ENCODE results near the gene TERF2IP. TPM values are rescaled to one million over a fixed set of nuclear protein-coding genes. Genes with fewer than 3 reads are reported as not detected.

The TERF2IP gene
- polyA plus RNA-seq, 3 donors = 39.7 to 64.1 (median 47.9) TPM

DNA sequence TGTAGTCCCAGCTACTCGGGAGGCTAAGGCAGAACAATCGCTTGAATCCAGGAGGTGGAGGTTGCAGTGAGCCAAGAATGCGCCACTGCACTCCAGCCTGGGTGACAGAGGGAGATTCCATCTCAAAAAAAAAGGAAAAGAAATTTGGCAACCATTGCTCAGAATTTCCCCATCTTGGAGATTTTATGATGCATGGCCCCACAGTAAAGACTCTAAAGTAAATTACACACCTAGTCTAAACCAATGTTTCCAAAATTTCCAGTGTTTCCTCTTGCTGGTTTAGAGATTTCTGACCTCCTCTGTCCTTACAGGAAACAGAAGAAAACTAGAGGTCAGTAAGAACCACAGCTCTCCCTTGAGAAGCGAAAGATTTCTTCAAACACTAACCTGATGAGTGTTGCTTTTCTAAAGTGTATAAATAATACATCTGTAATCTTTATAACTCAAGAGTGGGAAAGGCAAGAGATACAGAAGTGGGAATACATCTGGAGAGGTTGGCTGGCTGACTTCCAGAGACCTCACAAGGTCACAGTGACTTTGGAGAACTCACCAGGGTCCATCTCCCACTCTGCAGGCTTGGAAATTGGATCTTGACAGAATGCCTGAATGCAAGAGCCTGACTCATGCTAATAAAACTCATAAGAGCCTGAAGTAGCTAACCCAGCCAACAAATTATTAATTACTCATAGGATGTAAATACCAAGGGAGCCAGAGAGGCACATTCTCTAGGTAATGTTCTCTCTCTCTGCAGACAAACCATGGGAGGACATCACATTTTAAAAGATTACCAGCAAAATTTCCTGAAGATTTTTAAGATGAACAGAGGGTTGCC, 33.3 kb upstream of the TERF2IP start:
- peaks cover 0 to 1% (median 0%) of the 10 kb centered on the region in 3 donors for H3K27me3 Mint-ChIP-seq (ENCODE audit: low read depth in 3 of 3)
- H3K4me3 ChIP-seq (replicated peaks in 1 of 3; ENCODE audit: low read depth in 2 of 3, low read length in 3 of 3) = no peak overlapping the region
- H3K36me3 Mint-ChIP-seq = peaks cover 65 to 95% of the 10 kb centered on the region in 2 donors
- H3K79me2 ChIP-seq (ENCODE audit: insufficient read depth, low read length) = no peaks in the 10 kb centered on the region
- no peaks in the 10 kb centered on the region for H3K9me3 Mint-ChIP-seq
- TF ChIP-seq, protein P1, sequence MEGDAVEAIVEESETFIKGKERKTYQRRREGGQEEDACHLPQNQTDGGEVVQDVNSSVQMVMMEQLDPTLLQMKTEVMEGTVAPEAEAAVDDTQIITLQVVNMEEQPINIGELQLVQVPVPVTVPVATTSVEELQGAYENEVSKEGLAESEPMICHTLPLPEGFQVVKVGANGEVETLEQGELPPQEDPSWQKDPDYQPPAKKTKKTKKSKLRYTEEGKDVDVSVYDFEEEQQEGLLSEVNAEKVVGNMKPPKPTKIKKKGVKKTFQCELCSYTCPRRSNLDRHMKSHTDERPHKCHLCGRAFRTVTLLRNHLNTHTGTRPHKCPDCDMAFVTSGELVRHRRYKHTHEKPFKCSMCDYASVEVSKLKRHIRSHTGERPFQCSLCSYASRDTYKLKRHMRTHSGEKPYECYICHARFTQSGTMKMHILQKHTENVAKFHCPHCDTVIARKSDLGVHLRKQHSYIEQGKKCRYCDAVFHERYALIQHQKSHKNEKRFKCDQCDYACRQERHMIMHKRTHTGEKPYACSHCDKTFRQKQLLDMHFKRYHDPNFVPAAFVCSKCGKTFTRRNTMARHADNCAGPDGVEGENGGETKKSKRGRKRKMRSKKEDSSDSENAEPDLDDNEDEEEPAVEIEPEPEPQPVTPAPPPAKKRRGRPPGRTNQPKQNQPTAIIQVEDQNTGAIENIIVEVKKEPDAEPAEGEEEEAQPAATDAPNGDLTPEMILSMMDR (IDR thresholded peaks at IDR 0.05) = no peak
- no peak overlapping the region for H3K4me2 ChIP-seq (replicated peaks; ENCODE audit: extremely low read depth, low read length, poor library complexity, severe bottlenecking)
- no peak overlapping the region for H3K27ac ChIP-seq (ENCODE audit: low read depth in 1 of 2, low read length in 2 of 2)
- DNase-seq = no peak
- no peak overlapping the region for H2AFZ ChIP-seq (ENCODE audit: insufficient read depth, low read depth, low read length, poor library complexity, severe bottlenecking)
- H3K9ac ChIP-seq (ENCODE audit: insufficient read depth, low read length, poor library complexity, severe bottlenecking) = no peak overlapping the region
- H3K4me1 Mint-ChIP-seq = no peaks in the 10 kb centered on the region
- H3K36me3 ChIP-seq (replicated peaks in 1 of 2; ENCODE audit: control insufficient read depth in 1 of 2, insufficient read depth in 2 of 2, low read length in 2 of 2) = peaks cover 59 to 98% of the 10 kb centered on the region in 2 donors
- intact Hi-C loops (cut with micrococcal nuclease) = no loop called here
- no peaks in the 10 kb centered on the region for H4K20me1 ChIP-seq (ENCODE audit: insufficient read depth, low read length)
- no CpG with 5 or more reads among the region's 4 CpGs for WGBS (ENCODE audit: insufficient coverage)
- no peaks in the 10 kb centered on the region for H3K4me1 ChIP-seq (ENCODE audit: control insufficient read depth in 1 of 2, insufficient read depth in 2 of 2, low read length in 2 of 2)
- no peak overlapping the region for H3K4me3 Mint-ChIP-seq
- no peaks in the 10 kb centered on the region for H3K9me3 ChIP-seq (replicated peaks in 1 of 2; ENCODE audit: control insufficient read depth in 1 of 2, insufficient read depth in 1 of 2, low read length in 2 of 2)
- no peak overlapping the region for H3K27ac Mint-ChIP-seq
- no peaks in the 10 kb centered on the region for H3K27me3 ChIP-seq (ENCODE audit: control insufficient read depth in 2 of 2, insufficient read depth in 2 of 2, low read length in 2 of 2)

DNA sequence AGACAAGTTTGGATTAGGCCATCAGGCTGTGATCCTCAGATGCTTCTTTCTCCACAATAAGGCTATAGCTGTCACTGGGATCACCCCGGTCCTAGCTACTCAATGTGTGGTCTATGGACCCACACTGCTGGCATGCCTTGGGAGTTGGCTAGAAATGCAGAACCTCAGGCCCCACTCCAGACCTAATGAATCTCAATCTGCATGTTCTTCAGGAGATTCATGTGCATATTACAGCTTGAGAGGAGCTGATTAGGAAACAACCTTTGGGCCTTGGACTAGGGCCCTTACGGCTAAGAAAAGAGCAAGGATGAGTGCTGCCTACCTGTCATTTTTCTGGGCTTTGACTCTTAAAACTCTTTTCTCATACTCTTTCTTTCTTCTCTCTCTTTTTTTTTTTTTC, 32.0 kb upstream of the TERF2IP start:
- Mint-ChIP-seq H3K9me3 (no peaks in the 10 kb centered on the region), H3K4me3 (no peak overlapping the region), H3K36me3 (peaks cover 67 to 90% of the 10 kb centered on the region in 2 donors), H3K27me3 (ENCODE audit: low read depth in 3 of 3) (peaks cover 0 to 1% (median 0%) of the 10 kb centered on the region in 3 donors), H3K27ac (peak overlapping the region in 1 of 7 donors; percentile 3), H3K4me1 (peaks cover 7% of the 10 kb centered on the region)
- H3K4me2 ChIP-seq (replicated peaks; ENCODE audit: extremely low read depth, low read length, poor library complexity, severe bottlenecking) = no peak overlapping the region
- no peak for DNase-seq
- H3K4me3 ChIP-seq (replicated peaks in 1 of 3; ENCODE audit: low read depth in 2 of 3, low read length in 3 of 3) = no peak overlapping the region
- TF ChIP-seq, protein P1 (IDR thresholded peaks at IDR 0.05) = no peak
- 100% methylated on average over 1 of the region's 2 CpGs for WGBS (ENCODE audit: insufficient coverage)
- H3K79me2 ChIP-seq (ENCODE audit: insufficient read depth, low read length) = no peaks in the 10 kb centered on the region
- peaks cover 57 to 99% of the 10 kb centered on the region in 2 donors for H3K36me3 ChIP-seq (replicated peaks in 1 of 2; ENCODE audit: control insufficient read depth in 1 of 2, insufficient read depth in 2 of 2, low read length in 2 of 2)
- no peak overlapping the region for H3K27ac ChIP-seq (ENCODE audit: low read depth in 1 of 2, low read length in 2 of 2)
- H2AFZ ChIP-seq (ENCODE audit: insufficient read depth, low read depth, low read length, poor library complexity, severe bottlenecking) = no peak overlapping the region
- intact Hi-C loops (cut with micrococcal nuclease) = no loop called here
- H3K9ac ChIP-seq (ENCODE audit: insufficient read depth, low read length, poor library complexity, severe bottlenecking) = no peak overlapping the region
- H3K9me3 ChIP-seq (replicated peaks in 1 of 2; ENCODE audit: control insufficient read depth in 1 of 2, insufficient read depth in 1 of 2, low read length in 2 of 2) = no peaks in the 10 kb centered on the region
- H3K27me3 ChIP-seq (ENCODE audit: control insufficient read depth in 2 of 2, insufficient read depth in 2 of 2, low read length in 2 of 2) = no peaks in the 10 kb centered on the region
- peaks cover 0 to 3% of the 10 kb centered on the region in 2 donors for H3K4me1 ChIP-seq (ENCODE audit: control insufficient read depth in 1 of 2, insufficient read depth in 2 of 2, low read length in 2 of 2)
- H4K20me1 ChIP-seq (ENCODE audit: insufficient read depth, low read length) = no peaks in the 10 kb centered on the region
